Activated CD4-positive, alpha-beta T cell treated with anti-CD3 and anti-CD28 coated beads, Interleukin-2, amount 50 U/mL, for 4 hours (primary cell): ENCODE results near the gene SNAI1.

Source experiments
- DNase-seq, 2 experiments: peaks; one replicate each; pipeline ENCODE4 v3.0.0-alpha.2; 2020

SNAI1 gene

DNA sequence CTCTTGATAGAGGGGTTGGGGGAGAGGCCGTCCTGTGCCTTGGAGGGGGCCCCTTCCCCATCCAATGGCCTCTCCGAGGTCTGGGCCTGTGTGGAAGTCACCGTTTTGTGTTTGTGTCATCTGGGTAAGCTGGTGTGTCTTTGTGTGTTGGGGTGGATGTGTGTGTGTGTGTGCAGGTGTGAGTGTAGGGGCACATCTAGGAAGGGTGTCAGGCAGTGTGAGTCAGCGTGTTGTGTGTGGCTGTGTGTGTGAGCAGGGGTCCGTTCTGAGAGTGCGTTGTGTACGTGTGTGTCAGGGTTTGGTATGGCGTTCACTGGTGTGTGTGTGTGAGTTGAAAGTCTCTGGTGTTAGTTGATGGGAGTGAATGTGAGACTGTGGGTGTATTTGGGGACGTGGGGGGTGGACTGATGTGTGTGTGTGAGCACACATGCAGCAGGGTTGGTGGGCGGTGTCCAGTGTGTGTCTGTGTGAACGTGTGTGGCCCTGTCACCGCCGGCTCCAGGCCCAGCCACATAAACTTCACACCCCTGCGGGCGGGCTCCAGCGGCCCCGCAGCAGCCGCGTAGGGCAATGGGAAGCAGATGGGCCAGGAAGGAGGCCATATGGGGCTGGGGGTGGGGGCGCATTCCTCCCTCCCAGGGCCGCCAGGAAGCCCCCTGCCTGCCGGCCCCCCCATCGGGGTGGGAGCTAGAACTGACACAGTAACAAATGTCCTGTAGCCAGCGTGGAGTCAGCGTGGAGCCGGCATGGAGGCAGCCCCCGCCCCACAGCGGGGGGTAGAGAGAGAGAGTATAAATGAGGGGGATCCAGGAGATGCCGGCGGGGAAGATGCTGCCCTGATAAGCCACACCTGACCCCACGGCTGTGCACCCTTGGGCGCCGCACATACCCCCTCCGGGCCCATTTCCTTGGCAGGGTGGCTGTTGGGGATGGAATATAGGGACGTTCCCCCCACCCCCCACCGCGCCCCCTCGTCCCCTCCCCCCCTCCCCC is 32.1 kb downstream of the SNAI1 start:
- no peak for DNase-seq

DNA sequence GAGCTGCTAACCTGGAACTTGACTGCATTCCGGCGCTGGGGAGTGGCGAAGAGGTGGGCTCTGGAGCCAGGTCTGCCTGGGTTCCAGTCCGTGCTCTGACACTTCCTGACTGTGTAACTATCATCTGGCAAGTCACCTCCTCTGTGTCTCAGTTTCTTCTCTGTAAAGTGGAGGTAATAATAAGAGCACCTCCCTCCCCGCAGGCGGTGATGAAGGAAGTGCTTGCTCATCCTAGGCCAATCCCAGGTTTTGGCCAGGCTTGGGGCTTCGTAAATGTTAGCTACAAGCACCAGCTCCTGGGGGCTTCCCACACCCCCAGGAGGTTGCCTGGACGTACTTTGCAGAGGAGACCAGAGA is 32.8 kb downstream of the SNAI1 start:
- DNase-seq: no peak

DNA sequence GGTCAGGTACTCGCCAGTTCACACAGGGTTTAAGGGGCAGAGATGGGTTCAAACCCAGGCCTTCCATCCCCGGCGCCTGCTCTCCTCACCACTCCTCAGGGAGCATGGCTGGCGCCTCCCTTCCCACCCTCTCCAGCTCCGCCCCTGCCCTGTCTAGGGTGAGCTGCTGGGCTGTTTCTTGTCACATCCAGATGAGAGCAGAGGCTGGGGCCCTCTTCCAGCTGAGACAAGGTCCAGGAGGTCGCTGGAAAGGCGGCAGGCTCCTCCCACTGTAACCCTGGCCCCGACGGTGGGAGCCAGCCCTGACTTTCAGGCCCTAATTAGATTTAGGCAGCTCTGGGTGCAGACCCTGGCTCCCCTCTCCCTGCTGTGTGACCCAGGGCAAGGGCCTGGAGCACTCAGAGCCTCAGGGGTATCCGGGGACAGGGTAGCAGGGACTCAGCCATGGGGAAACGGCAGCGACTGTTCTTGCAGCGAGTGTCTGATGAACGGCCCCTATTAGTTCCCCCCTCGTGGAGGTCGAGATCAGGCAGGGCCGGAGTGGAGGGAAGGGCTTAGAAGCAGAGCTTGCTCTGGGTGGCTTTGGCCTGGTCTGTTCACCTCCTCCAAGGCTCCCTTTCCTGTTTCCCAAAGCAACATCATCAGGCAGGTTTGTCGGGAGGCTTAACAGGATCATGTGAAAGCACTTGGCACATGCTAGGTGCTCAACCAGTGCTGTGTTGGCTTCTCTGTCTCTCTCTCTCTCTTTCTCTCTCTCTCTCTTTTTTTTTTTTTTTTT is 33.4 kb downstream of the SNAI1 start:
- DNase-seq: no peak

DNA sequence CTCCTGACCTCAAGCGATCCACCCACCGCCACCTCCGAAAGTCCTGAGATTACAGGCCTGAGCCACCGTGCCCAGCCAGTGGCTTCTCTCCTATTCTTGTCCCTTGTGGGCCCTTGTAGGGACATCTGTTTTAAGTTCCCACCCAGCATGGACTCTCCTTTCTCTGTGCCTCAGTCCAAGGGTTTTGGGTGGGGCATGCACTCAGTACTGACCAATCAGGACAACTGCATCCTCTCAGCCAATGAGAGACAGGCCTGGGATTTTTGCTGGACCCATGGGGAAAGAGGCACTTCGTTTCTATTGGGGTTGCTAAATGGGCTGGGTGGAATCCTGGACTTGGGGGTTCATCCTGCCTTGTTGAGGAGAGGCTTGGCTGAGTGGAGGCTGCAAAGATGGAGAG is 34.4 kb downstream of the SNAI1 start:
- DNase-seq: no peak

DNA sequence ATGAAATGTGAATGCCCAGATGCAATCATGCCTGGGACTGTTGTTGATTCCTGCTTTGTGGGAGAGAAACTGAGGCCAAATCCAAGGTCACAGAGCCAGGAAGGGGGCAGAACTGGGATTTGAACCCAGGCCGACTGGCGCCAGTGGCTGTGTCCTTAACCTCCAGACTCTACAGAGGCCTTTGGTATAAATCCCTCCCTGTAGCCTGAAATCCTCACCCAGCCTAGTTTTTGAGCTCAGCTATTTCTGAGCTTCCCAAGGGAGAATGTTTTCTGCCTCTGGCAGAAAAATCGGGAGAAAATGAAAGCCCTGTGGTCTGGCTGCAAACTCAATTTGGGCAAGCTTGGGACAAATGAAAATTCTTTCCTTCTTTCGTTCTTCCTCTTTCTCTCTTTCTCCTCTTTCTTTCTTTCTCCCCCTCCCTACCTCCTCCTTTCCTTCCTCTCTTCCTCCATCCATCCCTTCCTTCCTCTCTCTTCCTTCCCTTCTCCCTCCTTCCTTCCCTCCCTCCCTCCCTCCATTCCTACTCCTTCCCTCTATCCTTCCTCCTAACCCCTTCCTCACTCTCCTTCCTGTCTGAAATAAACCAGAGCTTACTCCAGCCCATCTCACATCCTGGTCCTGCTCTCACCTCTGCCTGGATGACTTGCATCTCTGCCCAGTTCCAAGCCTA is 34.9 kb downstream of the SNAI1 start:
- no peak for DNase-seq

DNA sequence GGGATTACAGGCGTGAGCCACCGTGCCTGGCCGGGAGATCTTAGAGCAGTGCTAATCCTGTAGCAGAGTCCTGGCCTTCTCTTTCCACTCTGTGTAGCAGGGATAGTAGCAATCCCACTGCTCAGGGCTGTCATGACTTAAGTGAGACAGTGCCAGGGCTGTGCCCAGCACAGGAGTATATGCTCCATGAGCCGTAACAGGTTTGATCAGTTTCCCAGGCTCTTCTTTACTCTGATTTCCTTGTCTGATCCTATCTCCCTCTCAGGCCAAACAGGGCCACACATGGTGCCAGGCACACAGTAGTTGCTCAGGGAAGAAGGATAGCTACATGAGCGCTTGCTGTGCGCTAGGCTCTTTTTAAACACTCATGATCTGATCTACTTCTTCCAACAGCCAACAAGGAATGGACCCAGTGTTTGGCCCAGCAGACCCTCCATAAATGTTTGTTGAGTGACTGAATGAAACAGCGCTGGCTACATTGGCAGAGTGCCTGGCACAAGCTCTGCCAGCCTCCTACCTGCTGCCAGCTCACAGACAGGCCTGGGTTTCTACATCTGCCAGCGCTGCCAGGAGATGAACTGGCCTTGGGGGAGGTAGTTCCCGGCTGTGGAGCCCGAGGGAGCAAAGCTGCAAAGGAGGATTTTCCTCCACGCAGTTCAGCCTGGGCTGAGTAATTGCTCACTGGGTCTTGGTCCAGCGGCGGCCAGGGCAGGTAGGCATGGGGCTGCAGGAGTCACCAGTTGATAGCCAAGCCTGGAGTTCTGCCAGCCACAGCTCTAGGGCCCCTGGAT is 36.9 kb downstream of the SNAI1 start:
- DNase-seq: no peak

DNA sequence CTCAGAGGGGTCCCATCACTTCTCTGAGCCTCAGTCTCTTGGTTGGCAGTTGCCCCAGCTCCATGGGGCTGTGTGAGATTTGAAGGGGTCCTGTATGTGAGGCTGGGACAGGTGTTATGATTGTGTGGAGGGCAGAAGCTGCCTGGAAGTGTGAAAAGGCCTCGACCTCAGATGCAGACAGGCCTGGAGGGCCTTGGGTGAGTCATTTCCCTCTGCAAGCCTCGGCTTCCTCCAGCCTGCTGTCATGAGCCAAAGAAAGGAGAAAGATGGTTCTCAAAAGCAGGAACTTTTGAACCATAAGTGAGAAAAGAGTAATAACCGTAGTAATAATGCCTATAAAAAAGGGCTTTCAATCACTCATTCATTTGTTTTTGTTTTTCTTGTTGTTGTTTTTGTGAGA is 37.5 kb downstream of the SNAI1 start:
- DNase-seq: no peak

DNA sequence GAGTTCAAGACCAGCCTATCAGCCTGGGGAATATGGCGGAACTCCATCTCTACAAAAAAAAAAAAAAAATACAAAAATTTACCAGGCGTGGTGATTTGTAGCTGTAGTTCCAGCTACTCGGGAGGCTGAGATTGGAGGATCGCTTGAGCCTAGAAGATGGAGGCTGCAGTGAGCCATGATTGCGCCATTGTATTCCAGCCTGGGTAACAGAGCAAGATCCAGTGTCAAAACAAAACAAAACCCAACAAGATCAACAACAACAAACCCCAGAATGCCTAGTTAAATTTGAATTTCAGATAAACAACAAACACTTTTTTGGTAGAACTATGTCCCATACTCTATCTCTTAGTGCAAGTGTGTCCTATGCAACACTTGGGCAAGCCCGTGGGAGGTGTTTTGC is 39.9 kb downstream of the SNAI1 start:
- DNase-seq: no peak

DNA sequence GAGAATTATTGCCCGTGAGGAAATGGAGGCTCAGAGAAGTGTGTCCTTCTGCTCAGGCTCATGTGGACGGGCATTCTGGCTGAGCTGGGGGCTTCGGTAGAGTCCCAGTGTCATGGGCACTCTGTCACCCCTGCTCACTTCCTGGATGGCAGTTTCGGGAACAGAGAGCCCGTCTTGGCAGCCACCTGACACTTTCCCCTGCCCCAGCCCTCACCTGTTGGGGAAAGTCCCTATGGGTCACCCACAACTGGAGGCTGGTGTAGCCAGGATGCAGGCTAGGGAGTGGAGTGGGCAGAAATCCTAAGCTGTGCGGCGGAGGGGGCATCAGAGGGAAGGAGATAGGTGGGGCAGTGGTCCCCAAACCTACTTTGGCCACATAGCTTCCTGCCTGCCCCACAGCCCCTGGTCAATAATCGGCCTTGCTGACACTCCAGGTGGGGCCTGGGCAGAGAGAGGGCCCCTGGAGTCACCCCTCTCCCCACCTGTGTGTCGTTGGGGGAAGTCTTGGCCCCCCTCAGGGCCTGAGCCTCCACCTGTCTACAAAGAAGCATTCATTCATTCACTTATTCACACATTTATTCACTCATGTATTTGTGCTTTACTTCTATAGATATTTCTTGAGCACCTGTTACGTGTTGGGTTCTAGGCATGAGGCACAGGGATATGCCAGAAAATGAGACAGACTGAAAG is 40.5 kb downstream of the SNAI1 start:
- no peak for DNase-seq

DNA sequence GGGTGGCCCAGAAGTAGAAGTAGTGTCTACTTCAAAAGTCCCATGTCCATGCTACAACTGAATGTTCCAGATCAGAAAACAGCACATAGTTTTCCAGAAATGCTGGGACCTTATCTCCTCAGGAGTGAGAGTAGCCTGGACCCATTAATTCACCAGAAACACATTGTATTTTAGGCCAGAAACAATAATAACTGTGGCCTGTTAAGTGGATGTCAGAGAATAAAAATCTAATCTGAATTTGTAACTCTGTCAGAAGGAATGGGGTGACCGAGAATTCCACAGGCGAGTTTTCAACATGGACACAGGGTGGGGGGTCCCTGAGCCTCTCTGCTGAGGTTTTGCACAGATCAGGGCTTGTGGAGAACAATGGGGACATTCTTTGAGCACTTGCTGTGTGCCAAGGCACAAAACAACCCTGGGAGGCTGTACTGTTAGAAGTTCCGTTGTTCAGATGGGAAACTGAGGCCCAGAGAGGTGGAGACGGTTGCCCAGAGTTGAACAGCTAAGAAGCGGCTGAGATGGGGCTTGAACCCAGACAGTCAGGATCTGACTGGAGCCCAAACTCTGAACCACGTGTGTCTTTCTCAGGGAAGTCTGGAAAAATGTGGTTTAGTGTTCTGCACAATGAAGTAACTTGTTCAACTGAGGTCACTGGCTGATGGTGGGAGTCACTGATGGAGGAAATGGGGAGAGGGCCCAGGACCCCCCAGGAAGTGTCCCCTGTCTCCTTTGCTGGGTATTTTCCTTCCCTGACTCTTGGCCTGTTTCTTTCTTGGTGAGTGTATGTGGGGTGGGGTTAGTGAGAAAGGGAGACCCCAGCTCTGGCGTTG is 44.2 kb downstream of the SNAI1 start:
- no peak for DNase-seq

DNA sequence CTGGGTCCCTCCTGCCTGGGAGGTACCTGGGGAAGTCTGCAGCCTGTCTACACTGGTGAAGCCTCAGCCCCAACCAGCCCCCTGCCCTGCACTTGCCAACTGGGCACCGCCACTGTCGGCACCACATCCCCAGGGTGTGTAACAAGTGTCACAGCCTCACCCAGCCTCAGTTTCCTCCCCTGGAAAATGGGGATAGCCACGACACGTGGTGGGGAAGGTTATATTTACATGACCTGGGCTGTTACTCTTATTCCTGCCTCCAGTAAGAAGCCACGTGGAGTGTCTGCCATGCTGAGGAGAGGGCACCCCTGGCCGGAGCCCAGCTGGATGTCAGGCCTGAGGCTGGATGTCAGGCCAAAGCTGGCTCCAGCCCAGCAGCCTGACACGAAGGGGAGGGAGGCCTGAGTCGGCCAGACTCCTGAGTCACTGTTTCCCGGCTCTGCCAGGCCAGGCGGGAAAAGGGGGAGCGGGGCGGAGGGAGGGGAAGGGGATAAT is 44.9 kb downstream of the SNAI1 start:
- no peak for DNase-seq

DNA sequence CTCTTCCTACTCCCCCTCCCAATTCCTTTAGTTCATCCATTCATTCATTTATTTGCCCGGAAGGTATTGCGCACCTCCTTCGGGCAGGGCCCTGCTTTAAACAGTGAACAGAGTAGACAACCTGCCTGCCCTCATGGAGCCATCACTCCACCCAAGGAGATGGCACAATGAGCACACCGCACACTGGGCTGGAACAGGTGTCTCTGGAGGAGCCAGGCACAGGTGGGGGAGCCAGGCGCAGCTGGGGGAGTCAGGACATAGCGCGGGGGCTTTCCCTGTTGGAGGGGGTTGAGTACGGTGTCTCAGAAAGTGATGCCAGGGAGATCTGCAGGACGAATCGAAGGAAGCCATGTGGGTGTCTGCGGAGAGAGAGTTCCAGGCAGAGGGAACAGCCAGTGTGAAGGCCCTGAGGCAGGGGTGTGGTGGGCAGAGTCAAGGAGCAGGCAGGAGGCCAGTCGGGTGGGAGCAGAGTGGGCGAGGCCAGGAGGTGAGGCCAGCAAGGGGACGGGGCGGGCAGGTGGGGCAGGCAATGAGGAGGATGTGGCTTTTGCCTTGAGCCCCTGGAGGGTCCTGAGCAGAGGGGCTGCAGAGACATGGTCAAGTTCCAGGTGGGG is 46.4 kb downstream of the SNAI1 start:
- DNase-seq: no peak

DNA sequence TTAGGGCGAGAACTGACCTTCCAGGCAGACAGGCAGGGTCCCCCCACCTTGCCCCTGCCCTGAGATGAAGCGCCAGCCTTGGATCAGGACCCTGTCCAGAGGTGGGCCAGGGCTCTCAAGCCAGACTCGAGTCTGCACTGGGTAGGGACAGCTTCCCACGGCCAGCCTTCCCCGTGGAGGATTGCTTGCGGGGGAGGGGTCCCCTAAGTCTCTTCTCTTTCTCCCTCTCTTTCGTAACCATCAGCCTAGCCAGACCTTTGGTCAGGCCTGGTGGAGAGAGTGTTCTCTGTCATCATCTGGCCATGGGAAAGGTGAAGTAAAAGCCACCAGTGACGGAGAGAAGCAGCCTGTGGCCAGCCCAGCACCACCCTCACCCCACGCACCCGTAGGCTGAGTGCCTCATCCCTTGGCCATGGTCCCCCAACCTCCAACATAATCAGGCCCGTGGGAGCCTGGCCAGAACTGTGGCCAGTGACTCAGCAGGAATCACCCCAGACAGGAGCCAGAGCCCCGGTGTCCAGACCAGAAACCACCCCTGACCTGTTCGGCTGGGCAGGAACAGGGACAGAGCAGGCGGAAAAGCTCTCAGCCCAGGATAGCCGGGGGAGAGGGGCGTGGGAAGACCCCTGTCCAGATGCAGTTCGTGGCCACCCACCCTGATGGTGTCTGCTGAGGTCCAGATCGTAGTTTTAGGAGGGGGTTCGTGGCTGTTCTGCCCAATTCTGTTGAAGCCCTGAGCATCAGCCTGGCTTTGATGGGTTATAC is 47.1 kb downstream of the SNAI1 start:
- DNase-seq: no peak

DNA sequence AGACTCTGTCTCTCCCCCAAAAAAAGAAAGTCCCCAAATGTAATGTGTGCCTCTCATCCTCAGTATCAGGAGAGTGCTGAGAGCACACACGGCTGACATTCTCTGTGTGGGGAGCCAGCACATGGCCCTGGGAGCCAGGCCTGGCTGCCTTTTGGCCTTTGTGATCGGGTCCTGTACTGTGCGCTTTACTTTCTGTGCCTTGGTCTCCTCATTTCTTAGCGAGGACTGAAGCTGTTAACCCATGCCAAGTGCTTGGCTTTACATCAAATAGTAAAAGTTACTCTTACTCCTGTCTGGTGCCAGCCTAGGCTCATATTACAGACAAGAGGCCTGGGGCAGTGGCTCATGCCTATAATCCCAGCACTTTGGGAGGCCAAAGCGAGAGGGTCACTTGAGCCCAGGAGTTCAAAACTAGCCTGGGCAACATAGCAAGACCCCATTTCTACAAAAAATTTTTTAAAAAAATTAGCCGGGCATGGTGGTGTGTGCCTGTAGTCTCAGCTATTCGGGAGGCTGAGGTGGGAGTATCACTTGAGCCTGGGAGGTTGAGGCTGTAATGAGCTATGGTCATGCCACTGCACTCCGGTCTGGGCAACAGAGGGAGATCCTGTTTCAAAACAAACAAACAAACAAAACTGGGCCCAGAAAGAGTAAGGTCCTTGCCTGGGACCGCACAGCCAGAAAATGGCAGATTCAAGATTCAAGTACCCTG is 50.3 kb downstream of the SNAI1 start:
- no peak for DNase-seq

DNA sequence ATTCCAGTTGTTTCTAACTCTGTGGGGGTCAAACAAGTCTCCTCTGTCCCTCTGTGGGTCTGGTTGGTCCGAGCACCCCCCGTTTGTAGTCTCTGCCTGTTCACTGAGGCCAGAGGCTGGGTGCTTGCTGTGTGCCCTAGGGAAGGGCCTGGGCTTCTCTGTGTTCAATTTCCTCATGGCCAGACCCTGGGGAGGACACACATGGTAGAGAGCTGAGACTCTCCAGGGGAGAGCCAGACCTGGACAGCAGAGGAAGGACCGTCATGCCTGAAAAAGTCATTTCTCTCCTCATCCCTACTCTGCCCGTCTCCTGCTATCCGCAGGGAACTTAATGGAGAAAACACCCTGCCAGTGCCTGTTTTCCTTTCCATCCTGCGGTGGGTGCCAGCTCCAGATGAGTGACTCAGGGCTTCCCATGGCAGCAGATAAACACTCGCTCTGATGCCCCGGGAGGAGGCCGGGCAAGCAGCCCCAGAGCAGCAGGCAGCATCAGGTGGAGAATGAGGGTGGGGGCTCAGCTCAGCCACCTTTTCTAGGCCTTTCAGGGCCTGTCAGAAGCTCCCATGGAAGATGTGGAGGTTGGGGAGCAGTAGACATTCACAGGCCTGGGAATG is 51.9 kb downstream of the SNAI1 start:
- DNase-seq: no peak

DNA sequence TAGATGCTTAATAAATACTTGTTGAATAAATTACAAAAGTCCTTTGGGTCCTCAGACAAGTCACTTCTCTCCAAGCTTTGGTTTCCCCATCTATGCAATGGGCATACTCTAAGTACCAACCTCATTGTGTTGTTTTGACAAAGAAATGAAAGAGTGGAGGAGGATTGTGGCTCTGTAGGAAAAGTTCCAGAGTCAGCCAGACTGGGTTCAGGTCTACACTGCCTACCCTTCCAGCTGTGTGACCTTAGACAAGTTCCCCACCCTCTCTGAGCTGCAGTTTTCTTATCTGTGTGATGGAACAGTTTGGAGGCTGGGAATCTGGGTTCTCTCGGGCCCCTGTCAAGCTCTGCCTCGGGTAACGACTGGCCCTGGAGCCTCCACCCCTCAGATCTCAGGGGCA is 53.9 kb downstream of the SNAI1 start:
- no peak for DNase-seq

DNA sequence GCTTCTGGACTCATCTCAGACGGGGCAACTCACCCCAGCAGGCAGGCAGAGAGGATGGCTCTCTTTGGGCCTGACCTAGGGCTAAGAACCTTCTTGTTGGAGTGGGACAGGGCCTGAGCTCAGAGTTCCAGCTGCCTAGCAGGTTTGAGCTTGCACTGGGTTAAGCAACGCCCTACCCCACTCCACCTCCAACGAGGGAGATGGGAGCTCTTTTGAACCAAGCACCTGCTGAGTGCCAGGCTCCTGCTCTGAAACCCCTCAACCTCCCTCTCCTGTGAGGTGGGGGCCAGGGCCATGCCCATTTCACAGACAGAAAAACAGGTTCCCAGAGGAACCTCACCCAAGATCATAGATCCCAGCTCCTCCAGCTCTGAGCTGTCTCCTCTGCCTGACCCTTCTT is 54.3 kb downstream of the SNAI1 start:
- no peak for DNase-seq

DNA sequence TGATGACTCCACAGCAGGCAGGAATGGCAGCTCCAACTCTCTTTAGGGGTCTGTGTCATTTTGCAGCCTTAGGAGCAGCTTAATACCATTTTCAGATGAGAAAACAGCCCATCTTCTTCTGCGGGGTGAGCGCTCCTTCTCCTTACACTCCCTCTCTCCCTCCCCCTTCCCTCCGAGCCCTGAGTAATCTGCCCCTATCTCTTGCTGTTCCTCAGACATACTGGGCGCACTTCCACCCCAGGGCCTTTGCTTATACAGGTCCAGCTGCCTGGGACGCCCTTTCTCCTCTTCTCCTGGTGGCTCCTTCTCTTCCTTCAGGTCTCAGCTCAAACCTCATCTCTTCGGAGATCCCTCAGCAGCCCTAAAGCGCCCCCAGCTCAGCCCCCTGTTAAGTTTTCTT is 54.8 kb downstream of the SNAI1 start:
- no peak for DNase-seq

DNA sequence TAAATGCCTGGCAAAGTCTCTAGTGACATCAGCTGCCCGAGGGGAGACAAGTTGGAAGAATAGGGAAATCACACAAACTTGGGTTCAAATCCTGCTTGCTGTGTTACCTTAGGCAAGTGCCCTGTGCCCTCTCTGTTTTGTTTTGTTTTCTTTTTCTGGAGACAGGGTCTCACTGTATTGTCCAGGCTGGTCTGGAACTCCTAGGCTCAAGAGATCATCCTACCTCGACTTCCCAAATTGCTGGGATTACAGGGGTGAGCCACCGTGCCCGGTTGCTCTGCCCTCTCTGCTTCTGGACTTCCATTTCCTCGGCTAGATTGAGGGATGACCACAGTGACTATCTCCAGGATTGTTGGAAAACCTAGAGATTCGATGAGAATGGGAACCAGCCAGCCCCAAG is 55.4 kb downstream of the SNAI1 start:
- no peak for DNase-seq
